CD4-positive, alpha-beta T cell treated with Interleukin-15 for 1 hour (primary cell): Measurements from ENCODE around the gene BRAP.
"Not testable (repeated sequence)": the region's sequence is repeated elsewhere in the genome, so short reads cannot be mapped to it uniquely, and the experiment has no call there.

Experiments used
- DNase-seq: peaks from one replicate; pipeline ENCODE4 v3.0.0-alpha.2; 2020

Gene BRAP, protein sequence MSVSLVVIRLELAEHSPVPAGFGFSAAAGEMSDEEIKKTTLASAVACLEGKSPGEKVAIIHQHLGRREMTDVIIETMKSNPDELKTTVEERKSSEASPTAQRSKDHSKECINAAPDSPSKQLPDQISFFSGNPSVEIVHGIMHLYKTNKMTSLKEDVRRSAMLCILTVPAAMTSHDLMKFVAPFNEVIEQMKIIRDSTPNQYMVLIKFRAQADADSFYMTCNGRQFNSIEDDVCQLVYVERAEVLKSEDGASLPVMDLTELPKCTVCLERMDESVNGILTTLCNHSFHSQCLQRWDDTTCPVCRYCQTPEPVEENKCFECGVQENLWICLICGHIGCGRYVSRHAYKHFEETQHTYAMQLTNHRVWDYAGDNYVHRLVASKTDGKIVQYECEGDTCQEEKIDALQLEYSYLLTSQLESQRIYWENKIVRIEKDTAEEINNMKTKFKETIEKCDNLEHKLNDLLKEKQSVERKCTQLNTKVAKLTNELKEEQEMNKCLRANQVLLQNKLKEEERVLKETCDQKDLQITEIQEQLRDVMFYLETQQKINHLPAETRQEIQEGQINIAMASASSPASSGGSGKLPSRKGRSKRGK

DNA sequence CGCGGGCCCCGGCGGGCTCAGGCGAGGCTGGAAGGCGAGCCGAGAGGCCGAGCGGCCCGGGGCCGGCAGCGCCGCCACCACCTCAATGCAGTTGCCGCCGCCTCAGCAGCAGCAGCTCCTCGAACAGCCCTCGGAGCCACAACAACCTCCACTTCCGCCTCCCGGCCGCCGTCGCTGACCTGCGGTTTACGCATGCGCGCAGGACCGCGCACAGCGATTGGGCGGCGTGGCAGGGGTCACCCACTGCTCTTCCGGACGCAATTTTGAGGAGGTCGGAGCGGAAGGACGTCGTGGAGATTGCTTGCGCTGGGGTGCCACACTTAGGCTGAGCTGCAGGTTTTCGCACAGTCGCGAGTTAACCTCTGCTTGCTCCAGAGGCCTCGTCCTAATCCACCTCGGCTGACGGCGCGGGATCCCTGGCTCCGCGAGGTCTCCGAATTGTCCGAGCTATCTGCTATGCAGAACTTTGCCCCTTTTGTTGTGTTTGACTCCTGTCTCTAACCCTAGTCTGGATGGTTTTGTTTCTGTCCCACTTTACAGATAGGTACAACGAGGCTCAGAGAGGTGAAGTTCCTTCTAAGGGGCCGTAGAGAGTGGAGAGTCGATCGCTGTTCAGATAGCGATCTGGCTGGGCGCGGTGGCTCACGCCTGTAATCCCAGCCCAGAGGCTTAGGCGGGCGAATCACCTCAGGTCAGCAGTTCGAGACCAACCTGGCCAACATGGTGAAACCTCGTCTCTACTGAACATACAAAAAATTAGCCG, at the start of gene BRAP, which contains the start of gene ACAD10:
BRAP (minus strand) TSS at position 146 of the 763 bp plus-strand sequence. CDS start 164 bp downstream, outside the sequence.
ACAD10 (plus strand) TSS at position 243 of the 763 bp plus-strand sequence. CDS start 6,657 bp downstream, outside the sequence.
- DNase-seq, result peak; percentile 95

GRCh38 chr12:111733340-111733915, 47.7 kb upstream of the BRAP start:
- DNase-seq, result no peak

DNA sequence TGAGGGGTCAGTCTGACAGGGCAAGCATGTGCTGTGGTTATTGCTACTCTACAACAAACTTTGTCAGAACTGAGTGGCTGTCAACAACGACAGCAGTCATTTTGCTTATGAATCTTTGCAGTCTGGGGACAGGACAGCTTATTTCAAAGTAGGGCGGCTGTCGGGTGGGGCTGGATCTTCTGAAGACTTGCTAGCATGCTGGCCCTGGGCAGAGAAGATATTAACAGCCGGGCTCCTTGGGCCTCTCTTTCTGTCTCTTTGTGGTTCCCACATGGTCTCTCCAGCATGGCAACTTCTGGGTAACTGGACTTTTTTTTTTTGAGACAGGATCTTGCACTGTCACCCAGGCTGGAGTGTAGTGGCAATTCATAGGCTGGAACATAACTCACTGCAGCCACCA, 47.0 kb upstream of the BRAP start:
- no peak for DNase-seq

- no peak for DNase-seq
Measured at GRCh38 chr12:111730420-111730819, 44.7 kb upstream of the BRAP start.

GRCh38 chr12:111728795-111729194, 43.0 kb upstream of the BRAP start:
- DNase-seq, result no peak

GRCh38 chr12:111723646-111724360, 38.0 kb upstream of the BRAP start:
- DNase-seq, result not testable (repeated sequence)

GRCh38 chr12:111720457-111720856, 34.7 kb upstream of the BRAP start:
- DNase-seq, result no peak

GRCh38 chr12:111719316-111719715, 33.6 kb upstream of the BRAP start:
- not testable (repeated sequence) for DNase-seq

DNA sequence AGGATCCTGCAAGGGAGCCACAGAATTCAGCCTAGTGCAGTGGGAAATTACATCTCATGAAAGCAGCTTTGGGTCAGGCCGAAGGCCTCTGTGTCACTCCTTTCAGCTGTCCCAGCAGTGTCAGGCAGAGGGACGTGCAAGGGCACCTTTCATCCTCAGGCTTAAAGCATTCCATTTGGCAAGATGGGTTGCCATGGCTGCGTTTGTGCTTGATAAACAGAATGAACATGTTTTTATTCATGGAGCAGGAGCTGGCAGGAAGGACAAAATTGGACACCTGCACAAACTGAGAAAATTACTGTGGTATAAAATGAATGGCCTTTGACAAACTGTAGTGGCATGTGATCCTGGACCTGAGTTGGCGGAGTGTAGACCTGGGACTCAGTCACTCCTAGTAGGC, 29.5 kb upstream of the BRAP start:
- DNase-seq, result no peak

GRCh38 chr12:111706145-111706544, 20.4 kb upstream of the BRAP start:
- DNase-seq, result no peak

DNA sequence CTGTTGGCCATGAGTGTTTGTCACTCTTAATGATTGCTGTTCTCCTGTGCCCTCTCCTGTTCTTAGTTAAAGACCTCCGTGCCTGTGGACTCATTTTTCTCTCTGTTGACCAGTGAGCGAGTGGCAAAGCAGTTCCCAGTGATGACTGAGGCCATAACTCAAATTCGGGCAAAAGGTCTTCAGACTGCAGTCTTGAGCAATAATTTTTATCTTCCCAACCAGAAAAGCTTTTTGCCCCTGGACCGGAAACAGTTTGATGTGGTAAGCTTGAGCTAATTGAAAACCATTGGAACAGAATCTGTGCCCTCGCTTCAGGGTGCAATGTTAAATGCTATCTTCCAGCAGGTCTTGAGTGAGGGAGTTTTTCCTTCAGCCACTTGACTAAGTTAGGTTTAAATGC, 19.9 kb upstream of the BRAP start:
- DNase-seq, result no peak

GRCh38 chr12:111699962-111700361, 14.2 kb upstream of the BRAP start:
- no peak for DNase-seq

- DNase-seq, result no peak
Measured at GRCh38 chr12:111693818-111694217, 8.1 kb upstream of the BRAP start.

- no peak for DNase-seq
Measured at GRCh38 chr12:111692575-111693210, 6.9 kb upstream of the BRAP start.

GRCh38 chr12:111691262-111691661, 5.5 kb upstream of the BRAP start:
- no peak for DNase-seq

DNA sequence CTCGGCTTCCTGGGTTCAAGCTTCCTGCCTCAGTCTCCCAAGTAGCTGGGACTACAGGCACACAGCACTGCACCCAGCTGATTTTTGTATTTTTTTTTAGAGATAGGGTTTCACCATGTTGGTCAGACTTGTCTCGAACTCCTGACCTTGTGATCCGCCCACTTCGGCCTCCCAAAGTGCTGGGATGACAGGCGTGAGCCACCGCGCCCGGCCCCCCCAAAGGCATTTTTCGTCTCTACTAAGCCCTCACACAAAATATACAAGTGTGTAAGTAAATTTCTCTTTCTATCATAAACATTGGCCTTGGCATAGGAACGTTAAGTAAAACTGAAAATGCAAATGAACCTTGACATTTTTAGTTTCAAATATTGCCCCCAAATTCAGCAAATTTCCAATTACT, 2.2 kb upstream of the BRAP start:
- no peak for DNase-seq

DNA sequence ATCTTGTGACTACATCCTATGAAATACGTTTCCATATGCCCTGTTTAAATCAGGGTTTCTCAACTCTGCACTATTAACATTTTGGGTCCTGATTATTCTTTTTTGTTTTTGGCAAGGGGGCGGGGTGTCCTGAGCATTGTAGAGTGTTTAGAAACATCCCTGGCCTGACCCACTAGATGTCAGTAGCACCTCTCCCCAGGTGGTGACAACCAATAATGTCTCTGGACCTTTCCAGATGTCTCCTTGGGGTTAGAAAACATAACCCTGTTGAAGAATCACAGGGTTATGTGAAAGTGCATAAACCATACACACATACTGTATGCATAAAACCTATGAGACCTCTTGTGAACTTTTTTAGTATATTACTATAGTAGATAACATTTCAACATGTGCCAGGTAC, 1.5 kb upstream of the BRAP start:
- DNase-seq, result no peak

- DNase-seq, result no peak
Measured at GRCh38 chr12:111686574-111687105, 884 bp upstream of the BRAP start.

- no peak for DNase-seq
Measured at GRCh38 chr12:111685322-111685810, 390 bp downstream of the BRAP start.

DNA sequence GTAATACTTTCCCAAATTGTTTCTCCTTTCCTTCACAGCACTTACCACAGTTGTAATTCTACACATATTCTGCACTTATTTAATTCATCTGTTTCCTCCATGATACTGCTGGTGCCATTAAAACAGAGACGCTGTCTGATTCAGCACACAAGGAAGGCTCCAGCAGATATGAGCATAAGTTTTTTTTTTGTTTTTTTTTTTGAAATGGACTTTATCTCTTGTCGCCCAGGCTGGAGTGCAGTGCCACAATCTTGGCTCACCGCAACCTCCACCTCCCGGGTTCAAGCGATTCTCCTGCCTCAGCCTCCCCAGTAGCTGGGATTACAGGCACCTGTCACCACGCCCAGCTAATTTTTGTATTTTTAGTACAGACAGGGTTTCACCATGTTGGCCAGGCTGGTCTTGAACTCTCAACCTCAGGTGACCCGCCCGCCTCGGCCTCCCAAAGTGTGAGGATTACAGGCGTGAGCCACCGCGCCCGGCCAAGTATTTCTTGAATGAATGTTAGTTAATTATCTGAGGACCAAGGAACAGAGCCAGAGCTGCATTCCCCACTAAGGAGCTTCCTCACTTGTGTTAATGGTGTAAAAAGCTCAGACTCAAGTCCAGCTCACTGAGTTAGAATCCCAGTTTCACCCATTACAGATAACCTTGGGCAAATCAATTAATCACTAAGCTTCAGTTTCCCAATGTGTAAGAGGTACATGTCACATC, 1.1 kb downstream of the BRAP start:
- DNase-seq, result not testable (repeated sequence)

DNA sequence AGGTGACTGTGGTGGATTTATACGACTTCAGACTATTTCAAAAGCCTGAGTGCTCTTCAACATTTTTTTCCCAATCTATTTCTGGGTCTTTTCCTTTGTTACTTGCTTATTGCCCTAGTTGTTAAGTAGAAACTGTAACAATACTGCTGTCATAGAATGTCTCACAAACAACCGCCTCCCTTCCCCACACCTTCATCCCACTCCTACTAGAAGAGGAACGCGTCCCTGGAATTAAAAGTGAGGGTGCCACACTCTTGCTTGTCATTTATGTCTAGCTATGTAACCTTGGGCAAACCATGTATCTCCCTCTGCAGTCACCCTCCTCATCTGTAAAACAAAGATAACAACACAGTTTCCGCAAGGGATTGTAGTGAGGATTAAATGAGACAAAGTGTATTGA, 8.6 kb downstream of the BRAP start:
- no peak for DNase-seq
